ENCODE measurements around the gene NME7.
"Not testable (repeated sequence)": the region's sequence is repeated elsewhere in the genome, so short reads cannot be mapped to it uniquely, and the experiment has no call there.

NME7 gene

GRCh38 chr1:169300854-169301253 is 66.7 kb downstream of the NME7 start:
- DNase-seq, result no peak

GRCh38 chr1:169298441-169298840 is 69.2 kb downstream of the NME7 start:
- no peak for DNase-seq

GRCh38 chr1:169295846-169296245 is 71.8 kb downstream of the NME7 start:
- DNase-seq, result no peak

- DNase-seq, result no peak
Observed at GRCh38 chr1:169295425-169295824, 72.2 kb downstream of the NME7 start.

GRCh38 chr1:169289016-169289415 is 78.6 kb downstream of the NME7 start:
- DNase-seq, result no peak

GRCh38 chr1:169288011-169288414 is 79.6 kb downstream of the NME7 start:
- DNase-seq, result no peak

- DNase-seq, result no peak
Observed at GRCh38 chr1:169287280-169287679, 80.3 kb downstream of the NME7 start.

- not testable (repeated sequence) for DNase-seq
Observed at GRCh38 chr1:169281562-169281961, 86.0 kb downstream of the NME7 start.

- DNase-seq, result no peak
Observed at GRCh38 chr1:169271098-169271497, 96.5 kb downstream of the NME7 start.

- DNase-seq, result no peak
Observed at GRCh38 chr1:169266133-169266532, 101.5 kb downstream of the NME7 start.

- no peak for DNase-seq
Observed at GRCh38 chr1:169263059-169263458, 104.5 kb downstream of the NME7 start.

- no peak for DNase-seq
Observed at GRCh38 chr1:169261884-169262283, 105.7 kb downstream of the NME7 start.

GRCh38 chr1:169260478-169261151 is 107.0 kb downstream of the NME7 start:
- DNase-seq, result no peak

- no peak for DNase-seq
Observed at GRCh38 chr1:169259816-169260215, 107.8 kb downstream of the NME7 start.

- no peak for DNase-seq
Observed at GRCh38 chr1:169250795-169251194, 116.8 kb downstream of the NME7 start.

GRCh38 chr1:169250022-169250421 is 117.6 kb downstream of the NME7 start:
- DNase-seq, result no peak

GRCh38 chr1:169249611-169250010 is 118.0 kb downstream of the NME7 start:
- DNase-seq, result no peak

GRCh38 chr1:169245706-169246105 is 121.9 kb downstream of the NME7 start:
- DNase-seq, result no peak

GRCh38 chr1:169240449-169241232 is 127.0 kb downstream of the NME7 start:
- DNase-seq, result no peak

GRCh38 chr1:169236880-169237279 is 130.7 kb downstream of the NME7 start:
- DNase-seq, result no peak

GRCh38 chr1:169236143-169236542 is 131.5 kb downstream of the NME7 start:
- no peak for DNase-seq

GRCh38 chr1:169235568-169235967 is 132.0 kb downstream of the NME7 start:
- DNase-seq, result no peak

- no peak for DNase-seq
Observed at GRCh38 chr1:169234780-169235179, 132.8 kb downstream of the NME7 start.

- no peak for DNase-seq
Observed at GRCh38 chr1:169217636-169218035, 150.0 kb downstream of the NME7 start.

All from effector CD8-positive, alpha-beta T cell (primary cell).